ENCODE results near the gene CACNB2. TPM values are rescaled to one million over a fixed set of nuclear protein-coding genes. Genes with fewer than 3 reads are reported as not detected.

Gene CACNB2
- total RNA-seq, 1 donor from 2014 or later, result not detected

- TF ChIP-seq CTCF (IDR thresholded peaks at IDR 0.05), result no peak
- intact Hi-C loops (cut with micrococcal nuclease), result no loop called here
- no peaks in the 10 kb centered on the region for H3K9me3 Mint-ChIP-seq
- H3K36me3 Mint-ChIP-seq (ENCODE audit: low read depth), result peaks cover 7% of the 10 kb centered on the region
- H3K27me3 Mint-ChIP-seq, result no peaks in the 10 kb centered on the region
- DNase-seq, result no peak
- no peak overlapping the region for H3K27ac Mint-ChIP-seq
- H3K4me3 Mint-ChIP-seq, result no peak overlapping the region
- no peak for ATAC-seq (ENCODE audit: low read depth)
- ChIA-PET POLR2A (no interaction called here), CTCF (no interaction called here)
- H3K4me1 Mint-ChIP-seq, result no peaks in the 10 kb centered on the region
Measured at GRCh38 chr10:18571076-18571475, 430.9 kb downstream of the CACNB2 start.

GRCh38 chr10:18571780-18572179 lies 431.6 kb downstream of the CACNB2 start:
- no peak for DNase-seq
- intact Hi-C loops (cut with micrococcal nuclease), result no loop called here
- Mint-ChIP-seq H3K27me3 (no peaks in the 10 kb centered on the region), H3K4me3 (no peak overlapping the region), H3K27ac (no peak overlapping the region), H3K36me3 (ENCODE audit: low read depth) (peaks cover 10% of the 10 kb centered on the region), H3K9me3 (no peaks in the 10 kb centered on the region), H3K4me1 (no peaks in the 10 kb centered on the region)
- no peak for TF ChIP-seq CTCF (IDR thresholded peaks at IDR 0.05)
- ChIA-PET CTCF (no interaction called here), POLR2A (no interaction called here)
- ATAC-seq (ENCODE audit: low read depth), result no peak

GRCh38 chr10:18572959-18573561 lies 432.8 kb downstream of the CACNB2 start:
- DNase-seq (no peak), ATAC-seq (ENCODE audit: low read depth) (no peak)
- no peak overlapping the region for H3K4me3 Mint-ChIP-seq
- H3K9me3 Mint-ChIP-seq, result peaks cover 2% of the 10 kb centered on the region
- no peaks in the 10 kb centered on the region for H3K4me1 Mint-ChIP-seq
- CTCF ChIA-PET, result no interaction called here
- H3K27ac Mint-ChIP-seq, result no peak overlapping the region
- intact Hi-C loops (cut with micrococcal nuclease), result no loop called here
- POLR2A ChIA-PET, result no interaction called here
- no peaks in the 10 kb centered on the region for H3K27me3 Mint-ChIP-seq
- H3K36me3 Mint-ChIP-seq (ENCODE audit: low read depth), result peaks cover 22% of the 10 kb centered on the region
- TF ChIP-seq CTCF (IDR thresholded peaks at IDR 0.05), result no peak

- Mint-ChIP-seq H3K27ac (no peak overlapping the region), H3K4me1 (no peaks in the 10 kb centered on the region), H3K4me3 (no peak overlapping the region), H3K27me3 (no peaks in the 10 kb centered on the region), H3K9me3 (peaks cover 8% of the 10 kb centered on the region), H3K36me3 (ENCODE audit: low read depth) (peaks cover 51% of the 10 kb centered on the region)
- no peak for TF ChIP-seq CTCF (IDR thresholded peaks at IDR 0.05)
- ATAC-seq (ENCODE audit: low read depth) (no peak), DNase-seq (no peak)
- ChIA-PET POLR2A (no interaction called here), CTCF (no interaction called here)
- intact Hi-C loops (cut with micrococcal nuclease), result no loop called here
Measured at GRCh38 chr10:18576586-18576985, 436.4 kb downstream of the CACNB2 start.

DNA sequence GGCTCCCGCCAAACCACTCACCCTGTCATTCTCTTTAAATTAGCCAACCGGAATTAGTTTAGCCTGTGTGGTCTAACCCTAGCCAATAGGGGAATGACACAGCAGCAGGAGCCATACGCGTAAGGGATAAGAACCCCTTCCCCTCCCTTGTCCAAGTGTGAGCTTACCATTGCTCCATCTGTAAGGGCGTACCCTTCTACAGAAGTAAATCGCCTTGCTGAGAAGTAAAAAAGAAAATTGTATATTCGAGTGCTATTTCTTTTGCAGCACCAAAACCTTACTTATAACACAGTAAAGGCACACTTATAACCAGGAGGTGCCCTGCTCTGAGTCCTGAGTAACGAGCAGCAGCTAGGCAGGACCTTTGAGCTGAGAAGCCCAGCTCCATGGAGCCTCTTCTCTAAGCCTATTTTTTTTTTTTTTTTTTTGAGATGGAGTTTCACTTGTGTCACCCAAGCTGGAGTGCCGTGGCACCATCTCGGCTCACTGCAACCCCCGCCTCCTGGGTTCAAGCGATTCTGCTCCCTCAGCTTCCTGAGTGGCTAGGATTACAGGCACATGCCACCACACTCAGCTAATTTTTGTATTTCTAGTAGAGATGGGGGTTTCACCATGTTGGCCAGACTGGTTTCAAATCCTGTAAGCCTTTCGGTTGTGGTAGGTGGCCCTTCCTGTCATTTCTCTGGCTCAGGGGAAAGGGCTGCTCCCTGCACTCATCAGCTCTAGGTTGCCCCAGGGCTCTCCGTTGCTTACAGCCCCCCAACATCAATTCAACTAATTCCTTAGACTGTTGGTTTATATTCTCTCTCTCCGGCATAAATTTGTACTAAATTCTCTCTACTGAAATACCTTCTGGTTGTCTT lies 437.8 kb downstream of the CACNB2 start:
- DNase-seq (no peak), ATAC-seq (ENCODE audit: low read depth) (no peak)
- Mint-ChIP-seq H3K27me3 (no peaks in the 10 kb centered on the region), H3K27ac (no peak overlapping the region), H3K4me1 (peaks cover under 1% of the 10 kb centered on the region), H3K4me3 (no peak overlapping the region), H3K36me3 (ENCODE audit: low read depth) (peaks cover 60% of the 10 kb centered on the region), H3K9me3 (peaks cover 8% of the 10 kb centered on the region)
- intact Hi-C loops (cut with micrococcal nuclease), result no loop called here
- no peak for TF ChIP-seq CTCF (IDR thresholded peaks at IDR 0.05)
- POLR2A ChIA-PET, result no interaction called here
- CTCF ChIA-PET, result no interaction called here
